Measurements from ENCODE around the gene SLC20A1.

GRCh38 chr2:112658839-112659667 is 13.3 kb downstream of the SLC20A1 start:
- TF ChIP-seq CTCF (IDR thresholded peaks at IDR 0.05) (no peak), POLR2A (IDR thresholded peaks at IDR 0.05) (no peak)

Measured in lower leg skin (tissue), 3 donors.